ENCODE measurements around the gene PIPOX.

GRCh38 chr17:29048440-29049368 lies 5.8 kb downstream of the PIPOX start:
- no peak for TF ChIP-seq CTCF (IDR thresholded peaks at IDR 0.05)
- no peak for TF ChIP-seq POLR2A (IDR thresholded peaks at IDR 0.05)
